K562 (cell line): ENCODE data around the gene ABHD1.

ENCODE experiments used
- ELF2 ChIP-seq: fragments of 250-450 bp; sonication (Bioruptor Pico); IDR thresholded peaks from 2 replicates; pipeline ENCODE4 v1.5.0; 2021; ENCODE audit warnings: mild to moderate bottlenecking
- EZH2 ChIP-seq: IDR thresholded peaks from 2 replicates; pipeline ENCODE4 v1.6.1; 2012; ENCODE audit warnings: low read depth, mild to moderate bottlenecking, inconsistent platforms, low read length, borderline replicate concordance
- FOXJ3 ChIP-seq: sonication (generic); formaldehyde crosslinking; IDR thresholded peaks from 2 replicates; pipeline ENCODE4 v1.4.0; 2020; ENCODE audit warnings: mild to moderate bottlenecking, missing genetic modification reagents
- MAFK ChIP-seq: IDR thresholded peaks from 2 replicates; pipeline ENCODE4 v1.6.1; 2011; ENCODE audit warnings: low read length, improper control_type of control experiment
- NFIX ChIP-seq: fragments of 250-450 bp; sonication (Bioruptor Pico); IDR thresholded peaks from 2 replicates; pipeline ENCODE4 v1.4.0; 2020; ENCODE audit warnings: low read depth, mild to moderate bottlenecking, moderate library complexity
- RAD21 ChIP-seq, 2 experiments: fragments of 250-450 bp in 1 of 2; fragments of 450-650 bp in 1 of 2; sonication (Bioruptor Pico) in 1 of 2; formaldehyde crosslinking in 1 of 2; IDR thresholded peaks in 1 of 2; conservative IDR thresholded peaks in 1 of 2; 2 replicates each; pipeline versions ENCODE4 v1.4.0 to v1.8.0; 2020 to 2022; ENCODE audit warnings: mild to moderate bottlenecking in 2 of 2, moderate library complexity in 1 of 2

DNA sequence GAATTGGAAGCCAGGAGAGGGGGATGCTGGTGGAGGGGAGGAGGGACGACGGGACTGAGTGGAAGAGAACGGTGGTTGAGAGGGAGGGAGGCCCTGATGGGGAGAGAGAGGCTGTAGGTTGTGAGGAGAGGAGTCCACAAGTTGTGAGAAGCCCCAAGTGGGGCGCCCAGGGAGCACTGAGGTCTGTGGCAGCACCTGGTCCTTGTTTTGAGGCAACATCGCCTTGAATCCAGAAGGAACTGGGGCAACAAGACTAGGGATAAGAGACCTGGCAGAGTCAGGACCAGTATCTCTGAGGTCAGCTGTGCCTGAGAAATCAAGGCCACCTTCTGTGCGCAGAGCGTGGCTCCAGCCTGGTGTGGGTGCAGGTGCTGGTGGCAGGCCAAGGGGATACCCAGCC, 14.5 kb downstream of the ABHD1 start:
- TF ChIP-seq RAD21 (CRISPR knock-in tag; conservative IDR thresholded peaks at IDR 0.05 in 1 of 2, IDR thresholded peaks at IDR 0.05 in 1 of 2): no peak
- TF ChIP-seq MAFK: no peak
- no peak for TF ChIP-seq NFIX (CRISPR knock-in tag)
- no peak for TF ChIP-seq EZH2
- TF ChIP-seq FOXJ3 (CRISPR knock-in tag): no peak
- no peak for TF ChIP-seq ELF2 (CRISPR knock-in tag)
